ENCODE results near the gene ADAMTS9.
A peak's percentile ranks its signal among the peaks of the same experiment; 100 is the strongest.

The ADAMTS9 gene

GRCh38 chr3:64687781-64688604 lies at the start of gene ADAMTS9:
TSS of gene ADAMTS9 (minus strand) at chr3:64688000. CDS start at chr3:64687657, 343 bp downstream.
- DNase-seq (ENCODE audit: low spot score), result peak; percentile 56

- DNase-seq (ENCODE audit: low spot score), result no peak
These were observed 44.8 kb upstream of the ADAMTS9 start for GRCh38 chr3:64732576-64732975.

DNA sequence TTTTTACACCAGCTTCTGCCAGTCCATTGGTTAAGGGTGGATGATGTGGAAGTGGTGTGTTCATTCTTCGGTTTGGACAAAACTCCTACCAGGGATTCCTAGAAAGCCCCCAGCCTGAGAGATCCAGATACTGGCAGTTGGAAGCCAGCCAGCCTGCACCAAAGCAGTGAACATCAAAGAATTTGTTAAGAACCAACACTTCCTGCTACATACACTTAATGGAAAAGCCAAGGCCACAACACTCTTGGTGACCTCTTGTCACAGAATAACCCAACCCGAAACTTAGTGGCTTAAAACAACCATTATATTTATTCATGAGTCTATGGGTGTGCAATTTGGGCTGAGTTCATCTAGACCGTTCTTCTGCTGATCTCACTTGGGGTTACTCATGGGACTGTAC lies 42.9 kb upstream of the ADAMTS9 start:
- no peak for DNase-seq (ENCODE audit: low spot score)

DNA sequence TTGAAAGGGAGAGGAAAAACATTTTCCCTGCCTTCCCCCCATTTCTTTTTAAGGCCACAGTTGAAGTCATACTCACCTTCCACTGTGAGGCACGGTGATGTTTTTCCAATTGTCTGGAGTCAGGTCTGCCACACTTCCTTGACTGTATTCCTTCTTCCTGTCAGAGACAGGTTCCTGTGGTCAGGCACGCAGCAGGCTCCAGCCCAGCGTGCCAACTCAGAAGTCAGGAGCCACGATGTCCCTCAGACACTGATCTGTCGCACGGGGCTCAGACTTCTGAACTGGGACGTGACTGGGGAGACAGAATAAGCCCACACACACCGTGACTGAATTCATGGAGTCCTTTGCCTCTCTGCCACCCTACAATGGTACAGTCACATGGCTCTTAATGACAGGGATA lies 41.2 kb upstream of the ADAMTS9 start:
- DNase-seq (ENCODE audit: low spot score), result no peak

DNA sequence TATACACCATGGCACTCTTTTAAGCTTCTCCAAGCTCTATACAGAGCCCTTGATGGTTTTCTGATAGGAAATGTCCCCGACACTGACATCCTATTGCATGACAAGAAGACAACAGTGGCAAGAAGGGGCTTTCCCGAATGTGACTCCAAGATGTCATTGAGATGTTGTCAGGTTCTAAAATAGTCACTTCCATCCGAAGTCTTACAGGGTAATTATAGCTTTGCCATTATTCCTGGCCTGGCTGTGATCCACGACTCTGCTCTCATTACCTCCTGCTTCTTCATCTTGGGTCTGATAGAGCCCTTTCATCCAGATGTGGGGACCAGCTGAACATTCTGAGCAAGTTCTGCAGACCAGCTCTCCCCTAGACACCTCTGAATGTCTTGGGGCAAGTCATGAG lies 40.6 kb upstream of the ADAMTS9 start:
- DNase-seq (ENCODE audit: low spot score), result no peak

DNA sequence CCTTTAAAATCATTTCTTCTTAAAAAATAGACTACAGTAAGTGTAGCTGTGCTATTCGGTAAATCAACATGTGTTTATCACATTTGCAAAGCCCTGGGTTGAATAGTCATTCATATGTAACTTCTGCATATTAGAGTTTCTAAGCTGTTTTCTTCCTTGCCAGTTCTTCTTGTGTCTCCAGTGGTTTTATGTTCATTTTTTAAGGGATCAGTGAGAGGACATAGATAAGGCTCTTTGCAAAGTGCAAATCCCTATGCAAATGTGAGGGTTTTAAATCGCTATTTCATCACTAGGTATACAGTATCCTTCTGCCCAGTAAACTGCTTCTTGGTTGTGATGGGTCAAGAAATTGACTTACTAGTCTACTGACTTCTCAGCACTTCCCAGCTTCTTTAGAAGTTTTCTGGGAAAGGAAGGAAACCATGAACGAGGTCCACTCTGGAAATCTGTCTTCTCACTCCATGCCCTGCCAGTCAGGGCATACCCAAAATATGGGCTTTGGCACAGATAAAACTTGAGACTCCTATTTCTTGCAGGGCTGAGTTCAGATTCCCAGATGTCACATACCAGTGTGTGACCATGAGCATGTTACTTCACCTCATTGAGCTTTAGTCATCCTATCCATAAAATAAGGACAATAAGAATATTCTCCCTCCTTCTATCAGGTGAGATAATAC lies 38.8 kb upstream of the ADAMTS9 start:
- no peak for DNase-seq (ENCODE audit: low spot score)

GRCh38 chr3:64718976-64719375 lies 31.2 kb upstream of the ADAMTS9 start:
- no peak for DNase-seq (ENCODE audit: low spot score)

DNA sequence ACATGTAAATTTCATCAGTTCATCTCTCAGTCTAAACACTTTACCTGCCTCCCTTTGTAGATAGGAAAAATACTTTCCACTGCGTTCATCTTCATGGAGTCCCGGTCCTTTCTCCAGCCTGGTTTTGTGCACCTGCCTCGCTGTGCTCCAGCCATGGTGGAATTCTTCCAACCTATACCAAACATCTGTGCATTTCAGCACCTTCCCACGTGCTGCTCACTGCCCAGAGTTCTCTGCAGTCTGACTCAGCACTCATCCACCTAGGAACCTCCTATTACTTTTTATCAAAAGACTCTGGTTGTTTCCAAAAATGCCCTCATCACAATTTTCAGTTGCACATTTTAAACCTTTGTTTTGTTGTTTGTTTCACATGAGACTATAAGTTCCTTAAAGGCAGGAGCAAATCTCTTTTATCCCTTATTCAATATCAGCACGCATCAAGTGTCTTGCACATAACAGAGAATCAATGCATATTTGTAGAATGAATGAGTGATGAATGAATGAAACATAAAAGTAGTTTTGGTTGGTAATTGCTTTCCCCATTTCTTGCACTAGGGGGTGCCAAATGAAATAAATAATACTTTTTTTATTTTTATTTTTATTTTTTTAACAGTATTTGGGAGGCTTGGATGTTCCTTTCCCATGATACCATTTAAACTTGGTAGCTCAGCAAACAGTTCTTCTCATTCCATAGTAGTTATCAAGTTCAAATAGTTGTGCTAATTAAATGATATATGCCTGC lies 30.2 kb upstream of the ADAMTS9 start:
- DNase-seq (ENCODE audit: low spot score), result no peak

GRCh38 chr3:64717411-64717810 lies 29.6 kb upstream of the ADAMTS9 start:
- no peak for DNase-seq (ENCODE audit: low spot score)

DNA sequence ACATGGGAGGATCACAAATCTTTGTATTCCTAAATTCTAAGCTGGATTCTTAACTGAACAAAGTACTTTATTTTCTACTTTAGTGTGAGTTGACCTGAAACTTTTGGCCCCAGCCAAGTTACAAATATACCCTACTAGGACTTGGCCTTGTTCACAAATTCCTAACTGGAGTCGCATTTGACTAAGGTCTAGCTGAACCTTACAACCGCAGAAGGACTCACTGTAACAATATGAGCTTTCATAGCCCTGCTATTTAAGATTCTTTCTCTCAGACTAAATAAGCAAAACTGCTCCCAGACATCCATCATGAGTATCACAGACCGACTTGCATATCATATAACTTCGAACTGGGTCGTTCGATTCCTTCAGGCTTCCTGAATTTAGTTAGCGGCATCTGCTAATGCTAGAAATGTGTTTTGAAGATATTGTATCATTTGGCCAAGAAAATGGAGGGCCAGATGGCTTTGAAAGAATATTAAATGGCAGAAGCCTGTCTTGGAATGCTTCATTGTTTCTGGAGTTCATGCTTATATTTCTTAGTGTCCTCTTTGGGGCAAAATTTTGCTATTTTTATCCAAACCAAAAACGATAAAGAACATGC lies 28.4 kb upstream of the ADAMTS9 start:
- DNase-seq (ENCODE audit: low spot score), result no peak

DNA sequence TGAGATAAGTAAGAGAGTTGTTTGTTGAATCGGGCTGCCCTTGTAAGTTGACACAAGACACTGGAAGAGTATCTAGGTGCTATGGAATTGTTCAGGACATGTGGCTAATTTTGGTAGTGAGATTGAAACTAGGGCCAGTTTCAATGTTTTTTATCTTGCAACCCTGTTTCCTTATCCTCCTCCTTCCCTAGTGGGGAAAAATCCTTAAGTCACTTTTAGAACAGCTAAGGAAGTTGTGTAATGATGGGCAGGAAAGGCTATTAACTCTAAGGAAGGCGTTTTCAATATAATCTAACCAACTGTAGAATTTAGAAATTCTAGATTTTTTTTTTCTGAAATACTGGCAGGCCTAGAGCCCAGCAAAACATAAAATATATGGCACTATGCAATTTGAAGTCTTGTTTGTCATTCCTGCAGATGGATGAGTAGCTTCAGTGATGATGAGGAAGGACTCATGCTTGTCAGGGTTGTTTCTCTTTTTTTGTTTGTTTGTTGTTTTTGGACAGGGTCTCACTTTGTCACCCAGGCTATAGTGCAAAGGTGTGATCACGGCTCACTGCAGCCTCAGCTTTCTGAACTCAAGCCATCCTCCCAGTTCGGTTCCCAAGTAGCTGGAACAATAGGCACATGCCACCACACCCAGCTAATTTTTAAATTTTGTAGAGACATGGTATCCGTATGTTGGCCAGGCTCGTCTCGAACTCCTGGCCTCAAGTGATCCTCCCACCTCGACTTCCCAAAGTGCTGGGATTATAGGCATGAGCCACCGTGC lies 27.6 kb upstream of the ADAMTS9 start:
- no peak for DNase-seq (ENCODE audit: low spot score)

DNA sequence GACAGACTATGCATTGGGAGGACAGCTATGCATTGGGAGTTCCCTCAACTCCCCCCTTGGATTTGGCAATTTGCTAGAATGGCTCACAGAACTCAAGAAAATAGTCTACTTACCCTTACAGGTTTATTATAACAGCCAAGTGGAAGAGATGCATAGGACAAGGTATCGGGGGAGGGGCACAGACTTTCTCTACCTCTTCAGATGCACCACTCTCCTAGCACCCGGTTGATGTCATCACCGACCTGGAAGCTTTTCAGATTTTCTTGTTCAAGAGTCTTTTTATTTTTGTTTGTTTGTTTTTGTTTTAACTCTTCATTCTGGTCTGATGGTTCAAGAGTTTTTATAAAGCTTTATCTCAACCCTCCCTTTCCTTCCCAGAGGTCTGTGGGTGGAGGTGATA lies 20.7 kb upstream of the ADAMTS9 start:
- no peak for DNase-seq (ENCODE audit: low spot score)

DNA sequence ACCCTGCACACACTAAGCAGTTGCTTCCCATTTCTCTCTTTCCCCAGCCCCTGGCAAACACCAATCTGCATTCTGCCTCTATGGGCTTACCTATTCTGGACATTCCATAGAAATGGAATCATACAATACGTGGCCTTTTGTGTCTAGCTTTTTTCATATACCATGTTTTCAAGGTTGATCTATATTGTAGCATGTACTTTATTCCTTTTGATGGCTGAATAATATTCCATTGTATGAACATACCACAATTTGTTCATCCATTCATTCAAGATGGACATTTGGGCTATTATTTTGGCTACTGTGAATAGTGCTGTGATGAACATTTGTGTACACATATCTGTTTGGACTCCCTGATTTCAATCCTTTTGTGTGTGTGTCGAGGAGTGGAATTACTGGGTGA lies 18.1 kb upstream of the ADAMTS9 start:
- no peak for DNase-seq (ENCODE audit: low spot score)

- DNase-seq (ENCODE audit: low spot score), result no peak
These were observed 9.1 kb upstream of the ADAMTS9 start for GRCh38 chr3:64696896-64697295.

- DNase-seq (ENCODE audit: low spot score), result no peak
These were observed 6.3 kb upstream of the ADAMTS9 start for GRCh38 chr3:64694114-64694513.

DNA sequence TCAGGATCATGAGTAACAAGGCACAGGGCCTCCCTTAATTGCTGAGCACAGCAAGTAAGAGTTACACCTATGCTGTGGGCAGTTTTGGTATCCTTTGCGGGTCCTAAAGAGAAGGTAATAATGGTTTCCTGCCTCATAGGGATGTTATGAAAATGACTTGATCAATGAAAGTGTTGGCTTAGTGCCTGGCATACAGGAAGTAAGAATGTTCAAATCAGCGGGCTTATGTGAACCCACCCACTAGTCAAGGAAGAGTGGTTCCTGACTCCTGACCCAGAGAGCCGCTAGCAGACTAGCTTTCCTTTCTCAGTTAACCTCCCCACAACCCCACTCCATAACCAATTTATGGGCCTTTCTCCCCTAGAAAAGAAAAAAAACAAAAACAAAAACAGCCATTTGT lies 5.2 kb upstream of the ADAMTS9 start:
- no peak for DNase-seq (ENCODE audit: low spot score)

DNA sequence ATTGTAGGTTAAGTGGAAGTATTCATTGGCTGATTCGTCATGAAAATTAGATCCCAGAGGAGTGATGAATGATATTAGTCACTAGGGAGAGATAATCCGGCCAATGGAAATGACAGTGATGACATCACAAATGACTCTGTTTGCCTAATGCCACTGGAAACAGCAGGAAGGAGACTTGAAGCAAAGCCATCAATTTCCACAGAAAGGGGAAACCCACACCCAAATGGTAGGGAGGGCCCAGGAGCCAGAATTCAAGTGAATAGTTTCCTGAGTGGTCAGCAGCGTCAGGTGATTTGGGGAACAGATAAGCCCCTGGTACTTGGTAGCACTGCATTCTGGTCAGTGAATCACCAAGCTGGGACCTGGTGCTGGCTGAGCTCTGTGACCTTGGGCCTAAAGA lies 3.3 kb upstream of the ADAMTS9 start:
- no peak for DNase-seq (ENCODE audit: low spot score)

- no peak for DNase-seq (ENCODE audit: low spot score)
These were observed 567 bp downstream of the ADAMTS9 start for GRCh38 chr3:64687086-64687780.

GRCh38 chr3:64686446-64686908 lies 1.3 kb downstream of the ADAMTS9 start:
- no peak for DNase-seq (ENCODE audit: low spot score)

DNA sequence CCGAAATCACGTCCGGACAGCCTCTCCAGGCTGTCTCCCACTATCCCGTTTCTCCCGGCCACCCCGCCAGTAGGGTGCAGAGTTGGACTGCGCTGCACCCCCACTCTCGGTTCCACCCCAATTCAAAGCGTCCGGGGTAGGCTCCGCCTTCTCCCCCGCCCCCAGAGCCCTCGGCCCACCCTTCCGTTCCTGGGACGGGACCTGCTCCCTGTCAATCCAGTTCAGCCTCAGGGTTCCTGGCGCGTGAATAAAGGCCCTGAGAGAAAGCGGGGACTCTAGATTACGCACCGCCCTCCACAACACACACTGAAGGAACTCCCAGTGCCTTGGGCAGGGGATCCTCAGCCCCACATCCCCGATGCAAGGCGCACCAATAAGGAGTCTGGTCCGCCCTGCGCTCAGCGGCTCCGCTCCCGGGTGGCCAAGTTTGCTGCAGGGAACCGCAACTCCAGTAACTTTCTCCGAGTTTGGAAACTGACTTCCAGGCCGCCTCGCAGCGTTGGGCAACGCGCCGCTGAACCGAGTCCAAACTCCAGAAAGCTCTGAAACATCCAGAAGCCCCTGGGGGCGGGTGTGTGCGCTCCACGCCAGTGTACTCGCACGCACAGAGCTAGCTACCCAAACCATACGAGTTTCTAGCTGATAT lies 1.9 kb downstream of the ADAMTS9 start:
- peak; percentile 76 for DNase-seq (ENCODE audit: low spot score)

Measured in iPS-NIHi11 (cell line).